GM23338 (cell line): ENCODE measurements around the gene DPT. TPM values are rescaled to one million over a fixed set of nuclear protein-coding genes. Genes with fewer than 3 reads are reported as not detected.

Source experiments
- ATAC-seq: fragments of 200-7000 bp; cut with Tn5 transposase; 3 replicates; pipeline ENCODE4 v1.9.1; 2020
- DNase-seq: peaks from one replicate; pipeline ENCODE4 v3.0.0-alpha.2; 2015; ENCODE audit warnings: low spot score
- H2AFZ ChIP-seq: fragments of 200-600 bp; sonication (generic); 2 replicates; pipeline ENCODE4 v1.8.0; 2016; ENCODE audit warnings: antibody characterized with exemption, mild to moderate bottlenecking, moderate library complexity
- H3F3A ChIP-seq: fragments of 200-600 bp; sonication (generic); replicated peaks from 2 replicates; pipeline ENCODE4 v1.8.0; 2017; ENCODE audit warnings: antibody characterized with exemption, mixed run types, low read depth
- H3K27ac ChIP-seq: fragments of 200-600 bp; sonication (generic); 2 replicates; pipeline ENCODE4 v1.6.1; 2016; ENCODE audit warnings: low read depth
- H3K27me3 ChIP-seq: fragments of 200-600 bp; sonication (generic); 2 replicates; pipeline ENCODE4 v1.8.0; 2016; ENCODE audit warnings: mild to moderate bottlenecking, mixed run types, moderate library complexity; ENCODE audit not compliant: insufficient read depth
- H3K36me3 ChIP-seq: fragments of 200-600 bp; sonication (generic); 2 replicates; pipeline ENCODE4 v1.8.0; 2016; ENCODE audit warnings: mild to moderate bottlenecking; ENCODE audit not compliant: insufficient read depth
- H3K4me1 ChIP-seq: fragments of 200-600 bp; sonication (generic); 2 replicates; pipeline ENCODE4 v1.8.0; 2016; ENCODE audit warnings: mild to moderate bottlenecking, moderate library complexity; ENCODE audit not compliant: insufficient read depth
- H3K4me2 ChIP-seq: fragments of 200-600 bp; sonication (generic); 2 replicates; pipeline ENCODE4 v1.7.1; 2017; ENCODE audit warnings: mixed run types
- H3K4me3 ChIP-seq: fragments of 200-600 bp; sonication (generic); 2 replicates; pipeline ENCODE4 v1.6.1; 2016; ENCODE audit warnings: mixed run types
- H3K79me2 ChIP-seq: fragments of 200-600 bp; sonication (generic); replicated peaks from 2 replicates; pipeline ENCODE4 v1.8.0; 2017; ENCODE audit warnings: mild to moderate bottlenecking; ENCODE audit not compliant: insufficient read depth
- H3K9me2 ChIP-seq: fragments of 200-600 bp; sonication (generic); 2 replicates; pipeline ENCODE4 v1.8.0; 2017; ENCODE audit not compliant: insufficient read depth
- H4K20me1 ChIP-seq: fragments of 200-600 bp; sonication (generic); replicated peaks from 2 replicates; pipeline ENCODE4 v1.8.0; 2017; ENCODE audit warnings: mild to moderate bottlenecking; ENCODE audit not compliant: insufficient read depth
- H3K27ac Mint-ChIP-seq: 2 replicates; pipeline ENCODE4 v1.8.0; 2020; ENCODE audit warnings: inconsistent platforms, mild to moderate bottlenecking, moderate library complexity, mixed read lengths
- H3K27me3 Mint-ChIP-seq: 3 replicates; pipeline ENCODE4 v1.8.0; 2022; ENCODE audit warnings: low read depth, mild to moderate bottlenecking, moderate library complexity, mixed read lengths, inconsistent platforms; ENCODE audit not compliant: insufficient read depth, poor library complexity
- H3K36me3 Mint-ChIP-seq: 3 replicates; pipeline ENCODE4 v1.8.0; 2021; ENCODE audit warnings: low read depth, mild to moderate bottlenecking, inconsistent platforms, moderate library complexity, mixed read lengths
- H3K4me1 Mint-ChIP-seq: 3 replicates; pipeline ENCODE4 v1.8.0; 2020; ENCODE audit warnings: mild to moderate bottlenecking, inconsistent platforms, mixed read lengths
- H3K4me3 Mint-ChIP-seq: 3 replicates; pipeline ENCODE4 v1.8.0; 2021; ENCODE audit warnings: moderate library complexity, mild to moderate bottlenecking, inconsistent platforms, mixed read lengths
- H3K9me3 Mint-ChIP-seq: 3 replicates; pipeline ENCODE4 v1.8.0; 2020; ENCODE audit warnings: moderate library complexity, mild to moderate bottlenecking, inconsistent platforms, mixed read lengths
- CREB1 ChIP-seq: fragments of 250-450 bp; sonication (Bioruptor Pico); IDR thresholded peaks from 2 replicates; pipeline ENCODE4 v1.5.0; 2020; ENCODE audit warnings: low read depth, mild to moderate bottlenecking, moderate library complexity
- EZH2 ChIP-seq: fragments of 200-600 bp; sonication (generic); IDR thresholded peaks from one replicate; pipeline ENCODE4 v1.8.0; 2017; ENCODE audit warnings: antibody characterized with exemption, mild to moderate bottlenecking, low read depth; ENCODE audit not compliant: unreplicated experiment
- EZH2phosphoT487 ChIP-seq: fragments of 200-600 bp; sonication (generic); IDR thresholded peaks from one replicate; pipeline ENCODE4 v1.8.1; 2018; ENCODE audit warnings: antibody characterized with exemption; ENCODE audit not compliant: unreplicated experiment
- NANOG ChIP-seq: IDR thresholded peaks from 2 replicates; pipeline ENCODE4 v1.6.1; 2016; ENCODE audit warnings: antibody characterized with exemption, borderline replicate concordance
- POLR2AphosphoS5 ChIP-seq: IDR thresholded peaks from 2 replicates; pipeline ENCODE4 v1.6.1; 2016; ENCODE audit warnings: antibody characterized with exemption, low read depth
- STAT1 ChIP-seq: IDR thresholded peaks from one replicate; pipeline ENCODE4 v1.6.1; 2016; ENCODE audit warnings: antibody characterized with exemption; ENCODE audit not compliant: unreplicated experiment
- ZNF331 ChIP-seq: fragments of 250-450 bp; sonication (Bioruptor Pico); IDR thresholded peaks from 2 replicates; pipeline ENCODE4 v1.5.0; 2020; ENCODE audit warnings: low read depth, mild to moderate bottlenecking, moderate library complexity
- polyA plus RNA-seq: library from polyadenylated mRNA; unstranded; fragments of >200 nt; fragmentation: Nextera tagmentation; extraction: Ambion mirVana; gene quantifications from 2 replicates; pipeline ENCODE4 v1.2.1, GENCODE V29; 2016
- total RNA-seq: library from RNA; depleted of rRNA; stranded (reverse); fragments of >200 nt; shearing (Covaris generic); gene quantifications from 2 replicates; pipeline ENCODE4 v1.2.3, GENCODE V29; 2014
- TF ChIP-seq, protein P1 (sequence below): fragments of 250-450 bp; sonication (Bioruptor Pico); IDR thresholded peaks from 2 replicates; pipeline ENCODE4 v1.5.0; 2020; ENCODE audit warnings: mild to moderate bottlenecking, moderate library complexity
- TF ChIP-seq, protein P2 (sequence below): IDR thresholded peaks from 2 replicates; pipeline ENCODE4 v1.6.1; 2016; ENCODE audit warnings: antibody characterized with exemption
- TF ChIP-seq, protein P3 (sequence below), 2 experiments: fragments of 200-600 bp in 1 of 2; sonication (generic) in 1 of 2; conservative IDR thresholded peaks; 2 replicates each; pipeline versions ENCODE4 v1.5.1 to v1.6.1; 2016 to 2017; ENCODE audit warnings: antibody characterized with exemption in 2 of 2, low read depth in 2 of 2, mild to moderate bottlenecking in 2 of 2, moderate library complexity in 1 of 2

Gene DPT
- total and polyA plus RNA-seq, 2 experiments from 2014 or later: not detected

DNA sequence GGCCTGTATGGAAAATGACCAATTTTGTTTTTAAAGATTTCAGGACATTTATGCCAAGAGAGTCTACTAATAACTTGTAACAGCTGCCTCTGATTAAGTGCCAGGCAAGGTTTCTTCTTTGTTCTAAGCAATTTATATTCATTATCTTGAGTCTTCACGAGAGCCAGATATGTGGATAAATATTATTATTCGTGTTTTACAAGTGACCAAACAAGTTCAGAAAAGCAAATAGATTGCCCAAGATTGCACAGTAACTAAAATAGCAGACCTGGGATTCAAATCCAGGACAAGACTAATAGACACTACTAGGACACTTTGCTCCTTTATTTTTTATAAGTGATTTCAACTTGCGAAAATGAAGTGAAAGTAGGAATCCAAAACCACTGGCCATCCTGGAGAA, 30.1 kb upstream of the DPT start (continued):
- TF ChIP-seq, protein P1, sequence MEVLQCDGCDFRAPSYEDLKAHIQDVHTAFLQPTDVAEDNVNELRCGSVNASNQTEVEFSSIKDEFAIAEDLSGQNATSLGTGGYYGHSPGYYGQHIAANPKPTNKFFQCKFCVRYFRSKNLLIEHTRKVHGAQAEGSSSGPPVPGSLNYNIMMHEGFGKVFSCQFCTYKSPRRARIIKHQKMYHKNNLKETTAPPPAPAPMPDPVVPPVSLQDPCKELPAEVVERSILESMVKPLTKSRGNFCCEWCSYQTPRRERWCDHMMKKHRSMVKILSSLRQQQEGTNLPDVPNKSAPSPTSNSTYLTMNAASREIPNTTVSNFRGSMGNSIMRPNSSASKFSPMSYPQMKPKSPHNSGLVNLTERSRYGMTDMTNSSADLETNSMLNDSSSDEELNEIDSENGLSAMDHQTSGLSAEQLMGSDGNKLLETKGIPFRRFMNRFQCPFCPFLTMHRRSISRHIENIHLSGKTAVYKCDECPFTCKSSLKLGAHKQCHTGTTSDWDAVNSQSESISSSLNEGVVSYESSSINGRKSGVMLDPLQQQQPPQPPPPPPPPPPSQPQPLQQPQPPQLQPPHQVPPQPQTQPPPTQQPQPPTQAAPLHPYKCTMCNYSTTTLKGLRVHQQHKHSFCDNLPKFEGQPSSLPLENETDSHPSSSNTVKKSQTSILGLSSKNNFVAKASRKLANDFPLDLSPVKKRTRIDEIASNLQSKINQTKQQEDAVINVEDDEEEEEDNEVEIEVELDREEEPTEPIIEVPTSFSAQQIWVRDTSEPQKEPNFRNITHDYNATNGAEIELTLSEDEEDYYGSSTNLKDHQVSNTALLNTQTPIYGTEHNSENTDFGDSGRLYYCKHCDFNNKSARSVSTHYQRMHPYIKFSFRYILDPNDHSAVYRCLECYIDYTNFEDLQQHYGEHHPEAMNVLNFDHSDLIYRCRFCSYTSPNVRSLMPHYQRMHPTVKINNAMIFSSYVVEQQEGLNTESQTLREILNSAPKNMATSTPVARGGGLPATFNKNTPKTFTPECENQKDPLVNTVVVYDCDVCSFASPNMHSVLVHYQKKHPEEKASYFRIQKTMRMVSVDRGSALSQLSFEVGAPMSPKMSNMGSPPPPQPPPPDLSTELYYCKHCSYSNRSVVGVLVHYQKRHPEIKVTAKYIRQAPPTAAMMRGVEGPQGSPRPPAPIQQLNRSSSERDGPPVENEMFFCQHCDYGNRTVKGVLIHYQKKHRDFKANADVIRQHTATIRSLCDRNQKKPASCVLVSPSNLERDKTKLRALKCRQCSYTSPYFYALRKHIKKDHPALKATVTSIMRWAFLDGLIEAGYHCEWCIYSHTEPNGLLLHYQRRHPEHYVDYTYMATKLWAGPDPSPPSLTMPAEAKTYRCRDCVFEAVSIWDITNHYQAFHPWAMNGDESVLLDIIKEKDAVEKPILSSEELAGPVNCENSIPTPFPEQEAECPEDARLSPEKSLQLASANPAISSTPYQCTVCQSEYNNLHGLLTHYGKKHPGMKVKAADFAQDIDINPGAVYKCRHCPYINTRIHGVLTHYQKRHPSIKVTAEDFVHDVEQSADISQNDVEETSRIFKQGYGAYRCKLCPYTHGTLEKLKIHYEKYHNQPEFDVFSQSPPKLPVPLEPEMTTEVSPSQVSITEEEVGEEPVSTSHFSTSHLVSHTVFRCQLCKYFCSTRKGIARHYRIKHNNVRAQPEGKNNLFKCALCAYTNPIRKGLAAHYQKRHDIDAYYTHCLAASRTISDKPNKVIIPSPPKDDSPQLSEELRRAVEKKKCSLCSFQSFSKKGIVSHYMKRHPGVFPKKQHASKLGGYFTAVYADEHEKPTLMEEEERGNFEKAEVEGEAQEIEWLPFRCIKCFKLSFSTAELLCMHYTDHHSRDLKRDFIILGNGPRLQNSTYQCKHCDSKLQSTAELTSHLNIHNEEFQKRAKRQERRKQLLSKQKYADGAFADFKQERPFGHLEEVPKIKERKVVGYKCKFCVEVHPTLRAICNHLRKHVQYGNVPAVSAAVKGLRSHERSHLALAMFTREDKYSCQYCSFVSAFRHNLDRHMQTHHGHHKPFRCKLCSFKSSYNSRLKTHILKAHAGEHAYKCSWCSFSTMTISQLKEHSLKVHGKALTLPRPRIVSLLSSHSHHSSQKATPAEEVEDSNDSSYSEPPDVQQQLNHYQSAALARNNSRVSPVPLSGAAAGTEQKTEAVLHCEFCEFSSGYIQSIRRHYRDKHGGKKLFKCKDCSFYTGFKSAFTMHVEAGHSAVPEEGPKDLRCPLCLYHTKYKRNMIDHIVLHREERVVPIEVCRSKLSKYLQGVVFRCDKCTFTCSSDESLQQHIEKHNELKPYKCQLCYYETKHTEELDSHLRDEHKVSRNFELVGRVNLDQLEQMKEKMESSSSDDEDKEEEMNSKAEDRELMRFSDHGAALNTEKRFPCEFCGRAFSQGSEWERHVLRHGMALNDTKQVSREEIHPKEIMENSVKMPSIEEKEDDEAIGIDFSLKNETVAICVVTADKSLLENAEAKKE: no peak
- TF ChIP-seq, protein P2, sequence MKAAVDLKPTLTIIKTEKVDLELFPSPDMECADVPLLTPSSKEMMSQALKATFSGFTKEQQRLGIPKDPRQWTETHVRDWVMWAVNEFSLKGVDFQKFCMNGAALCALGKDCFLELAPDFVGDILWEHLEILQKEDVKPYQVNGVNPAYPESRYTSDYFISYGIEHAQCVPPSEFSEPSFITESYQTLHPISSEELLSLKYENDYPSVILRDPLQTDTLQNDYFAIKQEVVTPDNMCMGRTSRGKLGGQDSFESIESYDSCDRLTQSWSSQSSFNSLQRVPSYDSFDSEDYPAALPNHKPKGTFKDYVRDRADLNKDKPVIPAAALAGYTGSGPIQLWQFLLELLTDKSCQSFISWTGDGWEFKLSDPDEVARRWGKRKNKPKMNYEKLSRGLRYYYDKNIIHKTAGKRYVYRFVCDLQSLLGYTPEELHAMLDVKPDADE: no peak
- TF ChIP-seq EZH2phosphoT487: no peak

DNA sequence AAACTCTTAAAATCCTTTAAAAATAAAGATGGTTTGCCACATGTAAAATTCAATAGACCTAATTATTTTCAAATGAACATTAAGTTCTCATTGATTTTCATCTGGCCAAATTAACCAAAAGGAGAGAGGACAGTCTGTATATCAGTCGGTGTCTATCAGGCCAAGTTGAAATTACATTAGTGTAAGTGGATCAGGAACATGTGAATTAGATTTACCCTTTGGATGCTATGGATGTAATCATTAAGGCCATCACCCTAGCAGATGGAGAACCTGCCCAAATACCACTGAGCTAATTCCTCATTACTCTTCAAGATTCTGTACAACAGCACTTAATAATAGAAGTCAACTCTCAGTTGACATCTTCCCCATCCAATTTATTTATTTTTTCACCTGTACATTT, 29.5 kb upstream of the DPT start:
- Histone ChIP-seq H2AFZ (no peak overlapping the region), H3K4me1 (no peaks in the 10 kb centered on the region), H3K9me2 (no peaks in the 10 kb centered on the region), H3K4me2 (no peak overlapping the region), H3K27me3 (no peaks in the 10 kb centered on the region), H3K36me3 (no peaks in the 10 kb centered on the region), H3K4me3 (no peak overlapping the region), H3F3A (no peaks in the 10 kb centered on the region), H3K79me2 (no peaks in the 10 kb centered on the region), H4K20me1 (no peaks in the 10 kb centered on the region), H3K27ac (no peak overlapping the region)
- no peaks in the 10 kb centered on the region for H3K36me3 Mint-ChIP-seq
- DNase-seq (no peak), ATAC-seq (no peak)
- no peaks in the 10 kb centered on the region for H3K4me1 Mint-ChIP-seq
- H3K4me3 Mint-ChIP-seq: no peak overlapping the region
- no peaks in the 10 kb centered on the region for H3K9me3 Mint-ChIP-seq
- H3K27ac Mint-ChIP-seq: no peak overlapping the region
- H3K27me3 Mint-ChIP-seq: peaks cover 2% of the 10 kb centered on the region
- no peak for TF ChIP-seq EZH2
- no peak for TF ChIP-seq NANOG
- TF ChIP-seq ZNF331 (CRISPR knock-in tag): no peak
- no peak for TF ChIP-seq CREB1 (CRISPR knock-in tag)
- TF ChIP-seq EZH2phosphoT487: no peak
- TF ChIP-seq, protein P3, sequence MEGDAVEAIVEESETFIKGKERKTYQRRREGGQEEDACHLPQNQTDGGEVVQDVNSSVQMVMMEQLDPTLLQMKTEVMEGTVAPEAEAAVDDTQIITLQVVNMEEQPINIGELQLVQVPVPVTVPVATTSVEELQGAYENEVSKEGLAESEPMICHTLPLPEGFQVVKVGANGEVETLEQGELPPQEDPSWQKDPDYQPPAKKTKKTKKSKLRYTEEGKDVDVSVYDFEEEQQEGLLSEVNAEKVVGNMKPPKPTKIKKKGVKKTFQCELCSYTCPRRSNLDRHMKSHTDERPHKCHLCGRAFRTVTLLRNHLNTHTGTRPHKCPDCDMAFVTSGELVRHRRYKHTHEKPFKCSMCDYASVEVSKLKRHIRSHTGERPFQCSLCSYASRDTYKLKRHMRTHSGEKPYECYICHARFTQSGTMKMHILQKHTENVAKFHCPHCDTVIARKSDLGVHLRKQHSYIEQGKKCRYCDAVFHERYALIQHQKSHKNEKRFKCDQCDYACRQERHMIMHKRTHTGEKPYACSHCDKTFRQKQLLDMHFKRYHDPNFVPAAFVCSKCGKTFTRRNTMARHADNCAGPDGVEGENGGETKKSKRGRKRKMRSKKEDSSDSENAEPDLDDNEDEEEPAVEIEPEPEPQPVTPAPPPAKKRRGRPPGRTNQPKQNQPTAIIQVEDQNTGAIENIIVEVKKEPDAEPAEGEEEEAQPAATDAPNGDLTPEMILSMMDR (conservative IDR thresholded peaks at IDR 0.05; ENCODE audit: low read depth in 2 of 2): no peak
- TF ChIP-seq STAT1: no peak
- no peak for TF ChIP-seq POLR2AphosphoS5
